GM19240 (cell line): Measurements from ENCODE around the gene UMAD1.

Source experiments
- DNase-seq: peaks from one replicate; pipeline ENCODE4 v3.0.0; 2011; ENCODE audit warnings: low spot score; ENCODE audit not compliant: insufficient read length

The UMAD1 gene

DNA sequence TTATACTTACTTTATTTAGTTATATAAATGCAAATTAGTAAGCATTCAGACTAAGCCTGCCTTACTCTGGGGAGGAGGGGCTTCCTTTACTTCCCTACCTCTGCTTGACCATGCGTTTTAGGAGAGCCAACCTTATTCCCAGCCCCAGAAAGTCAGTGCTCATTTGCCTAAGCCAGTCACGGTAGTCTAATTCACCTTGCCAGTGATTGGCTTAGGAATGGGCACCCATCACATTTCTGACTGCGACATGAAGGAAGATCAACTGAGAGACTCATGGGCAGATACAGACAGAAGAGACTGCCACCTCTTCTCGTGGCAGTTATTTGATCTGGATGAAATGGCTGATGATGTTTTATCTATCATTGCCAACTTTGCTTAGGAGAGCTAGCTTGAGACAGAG, 48.4 kb downstream of the UMAD1 start:
- no peak for DNase-seq

DNA sequence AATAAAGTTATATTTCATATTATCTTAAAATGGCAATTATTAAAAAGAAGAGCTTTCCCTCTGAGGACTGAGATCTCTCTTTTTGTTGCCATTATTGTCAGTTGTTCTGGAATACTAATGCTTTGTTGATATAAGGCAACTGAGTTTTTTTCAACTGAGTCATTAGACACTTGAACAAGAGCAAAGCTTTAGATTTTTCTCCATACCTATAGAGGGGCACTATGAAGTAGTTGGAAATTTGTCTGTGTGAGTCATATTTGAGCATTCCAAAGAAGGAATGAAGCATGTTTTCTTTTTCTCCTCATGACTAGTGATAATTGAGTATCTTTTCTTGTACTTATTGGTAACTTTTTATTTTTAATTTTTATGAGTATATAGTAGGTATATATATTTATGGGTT, 53.3 kb downstream of the UMAD1 start:
- no peak for DNase-seq

DNA sequence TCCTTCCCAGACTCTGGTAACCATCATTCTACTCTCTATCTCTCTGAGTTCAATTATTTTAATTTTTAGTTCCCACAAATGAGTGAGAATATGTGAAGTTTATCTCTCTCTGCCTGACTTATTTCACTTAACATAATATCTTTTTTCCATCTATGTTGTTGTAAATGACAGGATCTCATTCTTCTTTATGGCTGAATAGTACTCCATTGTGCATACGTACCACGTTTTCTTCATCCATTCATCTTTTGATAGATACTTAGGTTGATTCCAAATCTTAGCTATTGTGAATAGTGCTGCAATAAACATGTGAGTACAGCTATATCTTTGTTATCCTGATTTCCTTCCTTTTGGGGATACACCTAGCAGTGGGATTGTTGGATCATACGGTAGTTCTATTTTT, 54.0 kb downstream of the UMAD1 start:
- DNase-seq: no peak

DNA sequence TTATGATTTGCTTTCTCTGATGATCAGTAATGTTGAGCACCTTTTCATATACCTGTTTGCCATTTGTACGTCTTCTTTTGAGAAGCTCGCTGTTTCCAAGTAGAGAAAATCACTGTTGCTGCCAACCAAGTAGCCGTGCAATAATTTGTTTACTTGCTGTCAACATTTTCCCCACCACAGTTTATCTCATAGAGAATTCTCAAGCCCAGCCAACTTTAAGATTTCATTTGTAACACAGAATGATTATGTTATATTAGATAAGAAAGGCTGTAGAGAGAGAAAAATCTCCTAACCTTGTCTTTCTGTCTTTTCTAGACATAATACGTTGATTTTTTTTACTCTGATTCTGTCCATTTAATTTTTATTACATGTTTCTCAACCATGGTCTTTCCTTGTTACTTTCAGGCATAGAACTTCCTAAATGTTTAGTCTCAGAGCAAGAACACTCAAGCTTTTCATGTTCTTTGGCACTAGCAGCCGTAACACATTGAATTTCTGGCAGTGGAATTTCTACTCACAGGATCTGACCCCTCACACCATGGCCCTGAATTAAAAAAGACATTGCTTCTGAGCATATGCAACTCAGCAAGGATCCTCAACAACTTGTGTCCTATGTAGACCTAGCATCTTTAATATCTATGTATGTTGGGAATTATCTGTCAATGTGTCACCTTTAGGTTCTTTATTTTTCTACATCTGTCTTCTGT, 54.7 kb downstream of the UMAD1 start:
- DNase-seq: no peak

DNA sequence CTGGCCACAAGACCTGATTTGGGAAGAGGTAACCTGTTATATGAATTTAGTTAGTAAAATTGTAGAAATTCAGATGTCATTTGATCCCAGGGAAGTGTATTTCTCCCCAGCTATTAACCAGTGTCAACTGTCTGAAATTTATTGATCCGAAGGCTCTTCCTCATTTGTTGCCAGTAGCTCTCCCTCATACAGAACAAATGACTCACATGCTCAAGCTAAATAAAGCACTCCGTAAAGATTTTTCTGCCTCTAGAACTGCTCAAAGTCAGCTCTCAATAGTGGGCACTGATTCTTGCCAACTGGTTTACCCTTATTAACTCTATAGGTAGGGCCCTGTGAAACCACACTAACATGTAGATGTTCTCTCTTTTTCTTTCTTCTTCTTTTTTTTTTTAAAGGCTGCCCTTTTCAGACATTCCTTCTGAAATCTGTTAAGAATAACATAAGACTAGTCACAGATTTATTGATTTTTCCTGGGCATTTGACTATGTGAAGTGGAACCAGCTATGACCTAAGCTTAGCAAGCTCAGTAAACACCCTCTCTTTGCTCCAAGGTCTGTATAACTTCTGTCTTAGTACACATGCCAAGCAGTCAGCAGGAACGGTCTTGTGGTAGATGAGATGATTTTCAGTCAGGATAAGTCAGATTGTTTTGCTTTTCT, 56.0 kb downstream of the UMAD1 start:
- DNase-seq: no peak

DNA sequence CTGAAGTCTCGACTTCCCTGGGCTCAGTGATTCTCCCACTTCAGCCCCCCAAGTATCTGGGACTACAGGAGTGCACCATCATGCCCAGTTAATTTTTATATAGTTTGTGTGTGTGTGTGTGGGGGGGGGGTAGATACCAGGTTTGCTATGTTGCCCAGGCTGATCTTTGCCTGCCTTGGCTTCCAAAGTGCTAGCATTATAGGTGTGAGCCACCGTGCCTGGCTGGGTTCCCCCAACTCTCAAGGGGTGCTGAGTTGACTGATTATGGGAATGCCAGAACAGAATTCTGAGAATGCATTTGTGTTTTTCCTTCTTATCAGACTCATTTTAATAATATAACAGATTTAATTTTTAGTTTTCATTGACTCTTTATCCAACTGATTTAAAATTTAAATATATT, 58.4 kb downstream of the UMAD1 start:
- DNase-seq: no peak

DNA sequence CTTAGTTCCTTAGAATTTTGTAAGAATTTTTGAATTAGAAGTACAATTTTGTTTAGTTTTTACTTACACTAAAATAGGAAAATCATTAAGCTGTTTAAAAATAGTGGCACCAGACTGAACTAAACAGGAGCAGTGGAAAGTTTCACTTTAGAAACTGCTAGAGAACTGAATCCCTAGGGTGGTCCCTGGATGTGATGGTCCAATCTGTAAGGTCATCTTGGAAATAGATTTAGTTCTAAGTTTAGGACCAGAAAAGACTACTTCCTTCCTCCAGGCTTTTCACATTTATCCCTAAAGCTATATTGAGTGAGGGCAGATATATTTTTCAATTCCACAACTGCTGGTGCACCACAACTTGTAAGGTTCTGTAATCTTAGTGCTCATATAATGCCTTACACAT, 58.8 kb downstream of the UMAD1 start:
- DNase-seq: no peak

DNA sequence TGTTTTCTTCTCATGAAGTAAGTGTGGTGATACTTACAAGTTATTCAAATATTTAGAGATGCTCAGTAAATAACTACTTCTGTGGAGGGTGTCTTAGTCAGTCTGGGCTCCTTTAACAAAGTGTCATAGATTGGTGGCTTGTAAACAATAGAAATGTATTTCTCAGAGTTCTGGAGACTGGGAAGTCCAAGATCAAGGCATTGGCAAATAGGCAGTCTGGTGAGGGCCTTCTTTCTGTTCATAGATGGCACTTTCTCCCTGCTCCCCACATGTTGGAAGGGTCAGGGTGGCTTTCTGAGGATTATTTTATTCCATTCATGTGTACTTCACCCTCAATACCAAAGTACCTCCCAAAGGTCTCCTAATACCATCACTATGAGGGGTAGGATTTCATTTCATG, 59.4 kb downstream of the UMAD1 start:
- no peak for DNase-seq

DNA sequence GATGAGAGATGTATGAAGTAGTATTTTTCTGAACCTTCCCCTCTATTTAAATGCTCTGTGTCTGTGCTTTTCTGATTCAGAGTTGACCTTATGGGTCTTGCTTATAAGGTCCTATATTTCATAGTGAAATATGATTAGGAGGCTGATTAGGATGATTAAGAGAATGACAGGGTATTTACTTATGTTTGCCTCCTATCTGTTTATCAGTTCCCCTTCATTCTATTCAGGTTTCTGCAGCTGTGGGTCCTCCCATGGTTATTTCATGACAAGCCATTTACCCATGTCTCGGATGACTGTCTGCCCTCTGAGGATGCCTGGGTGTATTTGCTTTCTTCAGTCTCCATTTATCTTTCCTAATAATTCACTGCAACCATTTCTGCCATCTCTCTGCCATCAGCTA, 61.0 kb downstream of the UMAD1 start:
- no peak for DNase-seq

DNA sequence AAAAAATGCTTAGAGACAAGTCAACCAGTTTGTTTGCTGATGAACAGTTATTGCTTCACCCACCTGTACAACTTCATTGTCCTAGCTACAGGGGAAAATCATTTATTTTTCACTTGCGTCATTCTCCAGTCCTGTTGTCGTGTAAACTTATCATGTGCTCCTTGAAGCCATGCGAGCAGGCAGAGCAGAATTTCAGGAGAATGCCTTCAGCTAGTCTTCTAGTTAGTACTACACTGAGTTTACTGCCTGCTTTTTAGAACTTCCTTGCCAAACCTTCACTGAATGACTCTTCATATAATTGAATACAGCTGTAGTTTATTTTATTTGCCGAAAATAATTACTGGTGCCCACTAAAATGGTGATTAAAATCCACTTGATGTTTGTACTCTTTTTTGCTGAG, 62.3 kb downstream of the UMAD1 start:
- DNase-seq: no peak

DNA sequence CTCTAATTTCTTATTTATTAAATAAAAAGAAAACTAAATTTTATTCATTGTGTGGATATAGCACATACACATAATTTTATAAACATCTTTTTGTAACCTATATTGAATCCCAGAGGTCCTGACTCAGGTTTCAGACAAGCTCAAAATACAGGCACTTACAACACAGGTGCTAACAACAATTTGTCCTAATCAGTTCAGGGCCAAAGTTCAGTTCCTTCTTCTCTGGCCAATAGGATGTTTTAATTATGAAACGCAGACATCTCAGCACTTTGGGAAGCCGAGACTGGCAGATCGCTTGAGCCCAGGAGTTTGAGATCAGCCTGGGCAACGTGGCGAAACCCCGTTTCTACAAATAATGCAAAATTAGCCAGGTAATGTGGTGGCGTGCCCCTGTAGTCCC, 62.9 kb downstream of the UMAD1 start:
- no peak for DNase-seq

DNA sequence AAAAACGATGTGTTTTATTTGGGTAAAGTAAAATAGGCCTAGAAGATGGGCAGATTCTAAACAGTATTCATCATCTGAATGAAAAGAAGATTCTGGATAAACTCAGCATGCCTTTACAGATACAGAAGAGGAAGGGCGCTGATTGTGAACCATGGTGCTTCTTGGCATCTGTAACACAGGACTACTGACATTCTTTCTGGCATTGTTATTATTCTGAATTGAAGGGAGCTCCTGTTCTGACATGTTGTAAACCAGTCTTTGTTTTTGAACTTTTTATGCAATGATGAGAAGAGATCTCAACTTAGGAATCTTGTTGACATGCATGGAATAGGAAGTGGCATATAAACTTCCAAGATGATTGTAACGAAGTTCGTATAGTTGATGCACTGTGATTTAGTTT, 64.3 kb downstream of the UMAD1 start:
- no peak for DNase-seq

DNA sequence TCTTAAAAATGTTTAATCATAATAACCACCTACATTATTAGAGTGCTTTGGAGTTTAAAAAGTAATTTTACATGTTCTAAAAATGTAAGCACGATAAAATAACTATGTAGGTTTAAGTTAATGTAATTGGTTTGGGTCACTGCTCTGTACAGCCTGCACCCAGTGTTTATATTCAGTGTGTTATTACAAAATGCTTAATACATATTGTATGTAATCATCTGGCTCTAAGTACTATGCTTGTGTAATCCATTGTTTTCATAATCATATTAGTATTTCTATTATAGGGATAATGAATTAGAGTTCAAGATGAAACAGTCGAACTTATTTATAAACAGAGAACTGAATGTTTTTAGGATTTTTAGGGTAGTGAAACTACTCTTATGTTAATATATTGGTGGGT, 64.8 kb downstream of the UMAD1 start:
- no peak for DNase-seq

DNA sequence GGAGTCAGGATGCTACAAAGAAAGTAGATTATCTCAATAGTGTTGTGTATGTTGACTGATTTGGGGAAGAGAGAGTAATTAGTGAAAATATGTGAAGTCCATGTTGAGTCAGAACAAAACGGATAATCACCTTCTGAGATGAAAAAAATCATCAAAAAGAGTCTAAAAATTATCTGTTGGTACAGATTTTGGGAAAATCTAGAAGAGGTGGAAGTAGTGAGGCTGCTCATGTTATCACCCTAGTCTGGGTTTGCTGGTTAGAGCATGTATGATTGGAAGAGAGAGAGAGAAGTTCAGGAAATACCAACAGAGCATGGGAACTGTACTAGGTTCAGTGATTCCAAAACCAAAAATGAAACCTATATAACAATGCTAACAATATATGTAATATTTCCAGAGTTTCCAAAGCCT, 65.6 kb downstream of the UMAD1 start:
- DNase-seq: no peak

DNA sequence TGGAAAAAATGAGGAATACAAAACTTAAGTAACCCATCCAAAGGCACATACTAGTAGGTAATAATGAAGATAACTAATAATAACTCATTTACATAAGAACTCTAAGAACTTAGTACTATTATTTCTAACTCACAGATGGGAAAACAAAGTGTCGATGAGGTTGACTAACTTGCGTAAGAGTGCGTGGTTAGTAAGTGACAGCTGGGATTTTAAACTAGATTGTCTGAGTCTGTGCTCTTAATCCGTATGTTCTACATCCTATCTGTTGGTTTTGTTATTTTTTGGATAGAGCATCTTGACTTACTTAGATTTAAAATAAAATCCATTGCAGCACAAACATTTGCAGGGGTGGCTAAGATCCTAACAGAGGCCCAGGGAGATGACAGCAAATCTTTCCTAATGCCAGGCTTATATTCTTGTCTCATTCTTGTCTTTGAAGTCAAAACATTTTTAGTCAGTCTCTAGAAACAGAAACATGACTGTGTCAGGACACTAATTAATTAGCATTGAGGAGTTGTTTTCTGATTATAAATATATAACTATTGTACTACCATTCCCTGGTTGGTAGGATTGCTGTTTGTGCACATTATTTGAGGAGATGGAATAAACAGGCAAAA, 66.1 kb downstream of the UMAD1 start:
- DNase-seq: no peak

DNA sequence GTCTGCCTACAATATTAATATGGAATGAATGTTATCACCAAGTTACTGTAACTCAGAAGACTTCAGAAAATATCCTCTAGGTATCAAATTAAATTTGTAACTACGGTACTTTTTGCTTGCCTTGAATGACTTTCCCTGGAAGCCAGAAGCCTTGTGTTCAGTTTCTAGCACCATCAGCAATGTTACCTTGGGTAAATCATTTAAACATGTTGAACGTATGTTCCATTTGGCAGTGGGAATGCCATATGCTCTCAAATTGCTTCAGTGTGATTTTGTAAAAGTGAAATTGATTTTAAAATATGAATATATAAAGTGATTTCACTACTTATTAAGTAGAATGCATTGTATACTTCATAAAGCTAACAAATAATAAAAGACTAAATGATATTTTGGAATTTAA, 66.7 kb downstream of the UMAD1 start:
- DNase-seq: no peak

DNA sequence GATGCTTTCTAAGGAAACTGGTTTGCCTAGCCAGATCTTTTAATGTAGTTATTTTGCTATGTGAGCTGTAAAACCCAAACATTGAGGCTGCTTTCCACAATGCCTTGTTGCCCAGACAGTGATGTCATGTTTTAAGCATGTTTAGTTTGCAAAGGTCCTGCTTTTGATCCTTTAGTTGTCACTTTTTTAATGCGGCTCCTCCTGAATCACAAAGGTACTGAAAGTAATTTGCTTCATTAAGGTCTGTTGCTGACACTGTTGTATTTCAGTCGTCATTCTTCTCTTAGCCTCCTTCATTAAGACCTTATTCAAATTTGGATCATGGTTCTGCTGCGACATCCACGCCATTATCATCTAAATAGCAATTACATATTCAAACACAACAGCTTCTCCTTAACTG, 67.3 kb downstream of the UMAD1 start:
- DNase-seq: no peak

DNA sequence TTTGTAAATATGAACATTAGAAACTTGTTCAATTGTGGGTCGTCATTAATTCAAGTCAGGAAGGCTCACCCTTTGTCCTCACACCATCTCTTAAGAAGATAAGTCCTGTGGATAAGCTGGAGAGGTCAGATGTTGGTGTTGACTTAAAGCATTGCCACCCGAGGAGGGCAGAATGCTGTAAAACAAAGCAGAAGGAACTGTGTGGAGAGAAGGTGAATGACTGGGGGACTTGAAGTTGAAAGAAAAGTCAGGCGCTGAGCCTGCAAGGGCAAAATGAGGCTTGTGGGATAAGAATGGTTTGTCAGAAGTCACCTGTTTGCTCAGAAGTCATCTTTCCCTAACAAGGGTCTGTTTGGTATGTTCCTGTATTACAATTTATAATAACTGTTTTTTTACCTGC, 68.7 kb downstream of the UMAD1 start:
- no peak for DNase-seq

DNA sequence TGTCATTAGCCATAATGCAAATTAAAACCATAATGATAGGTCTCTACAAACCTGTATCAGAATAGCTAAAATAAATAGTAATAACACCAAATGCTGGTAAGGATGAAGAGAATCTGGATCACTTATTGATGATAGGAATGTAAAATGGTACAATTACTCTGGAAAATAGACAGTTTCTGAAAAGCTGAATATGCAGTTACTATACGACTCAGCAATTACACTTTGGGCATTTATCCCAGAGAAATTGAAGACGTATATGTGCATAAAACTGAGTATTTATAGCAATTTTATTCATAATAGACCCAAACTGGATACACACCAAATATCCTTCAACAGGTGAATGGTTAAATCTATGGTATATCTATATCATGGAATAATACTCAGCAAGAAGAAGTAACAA, 69.9 kb downstream of the UMAD1 start:
- no peak for DNase-seq

DNA sequence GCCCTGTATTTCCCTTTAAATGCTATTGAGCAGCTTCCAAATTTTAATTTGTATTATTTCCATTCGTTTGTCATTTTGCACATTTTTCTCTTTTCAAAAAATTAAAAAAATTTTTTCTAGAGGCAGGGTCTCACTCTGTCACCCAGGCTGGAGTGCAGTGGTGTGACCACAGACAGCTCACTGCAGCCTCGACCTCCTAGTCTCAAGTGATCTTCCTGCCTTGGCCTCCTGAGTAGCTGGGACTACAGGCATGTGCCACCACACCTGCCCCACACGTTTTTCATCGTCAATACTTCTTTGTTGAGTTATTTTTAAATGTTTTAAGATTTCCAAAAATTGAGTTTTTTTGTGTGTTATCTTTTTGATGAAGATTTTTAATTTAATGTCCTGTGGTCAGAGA, 73.2 kb downstream of the UMAD1 start:
- DNase-seq: no peak

DNA sequence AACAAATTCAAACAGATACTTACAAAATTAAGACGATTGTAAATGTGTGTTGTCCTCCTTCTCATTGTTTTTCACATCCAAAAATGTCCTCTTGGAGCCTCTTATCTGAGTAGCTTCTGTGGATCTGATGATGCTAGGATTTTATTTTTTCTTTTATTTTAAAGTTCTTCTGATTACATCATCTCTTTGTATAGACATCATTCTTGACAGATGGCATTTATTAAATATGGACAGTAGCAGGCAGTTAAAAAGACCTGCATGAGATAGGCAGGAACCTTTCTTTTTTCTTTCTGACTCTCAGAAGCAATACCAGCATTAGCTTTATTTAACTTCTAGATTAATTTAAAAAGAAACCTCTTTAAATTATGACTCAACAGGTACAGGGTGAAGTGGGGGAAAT, 77.9 kb downstream of the UMAD1 start, which contains the start of gene RPA3:
TSS of gene RPA3 (minus strand) at position 116 of the 400 bp plus-strand sequence. CDS start 78,189 bp downstream, outside the sequence.
- DNase-seq: no peak

DNA sequence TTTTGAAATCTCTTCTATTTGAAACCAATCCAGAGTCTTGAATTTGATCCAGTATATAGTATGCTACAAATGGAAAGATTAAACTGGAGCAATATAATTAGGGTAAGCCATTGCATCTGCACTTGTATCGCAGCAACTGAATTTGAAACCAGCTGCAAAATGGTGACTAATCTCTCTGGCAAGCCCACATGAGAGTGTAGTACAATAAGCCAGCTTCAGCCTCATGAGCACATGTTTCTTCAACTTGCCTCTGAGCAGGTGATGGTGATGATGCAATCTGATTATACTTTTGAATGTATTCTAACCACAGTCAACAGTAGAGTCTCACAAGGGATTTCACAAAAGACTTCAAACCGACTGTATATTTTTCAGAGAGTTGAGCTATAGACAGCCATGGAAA, 78.7 kb downstream of the UMAD1 start:
- DNase-seq: peak; percentile 31

DNA sequence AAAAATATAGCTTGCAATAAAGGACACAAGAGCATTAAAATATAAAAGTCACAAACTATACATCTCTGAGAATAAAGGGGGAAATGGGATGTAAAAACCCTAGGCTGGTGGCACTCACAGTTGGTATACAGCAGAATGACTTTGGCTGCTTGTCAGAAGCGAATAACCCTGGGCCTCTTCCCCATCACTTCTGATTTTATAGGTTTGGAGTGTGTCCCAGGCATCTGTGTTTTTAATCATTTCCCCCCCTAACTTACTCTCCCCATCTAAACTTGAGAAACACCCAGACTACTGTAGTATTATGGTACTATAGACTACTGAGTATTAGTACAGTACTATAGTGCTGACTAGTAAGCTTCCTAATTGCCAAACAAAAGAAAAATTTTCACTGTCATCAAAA, 79.6 kb downstream of the UMAD1 start:
- no peak for DNase-seq
